Vagina (tissue), 2 donors: ENCODE results near the gene PGBD5. TPM values are rescaled to one million over a fixed set of nuclear protein-coding genes. Genes with fewer than 3 reads are reported as not detected.
"Not testable (repeated sequence)": the region's sequence is repeated elsewhere in the genome, so short reads cannot be mapped to it uniquely, and the experiment has no call there.

Source experiments
- DNase-seq, 2 donors: peaks; one replicate each; pipeline ENCODE4 v3.0.0-alpha.2; 2017; ENCODE audit errors: extremely low spot score in 2 of 2
- H3K27ac ChIP-seq: fragments of 200-600 bp; sonication (generic); one replicate; pipeline ENCODE4 v1.5.1; 2019
- H3K27me3 ChIP-seq: fragments of 200-600 bp; sonication (generic); one replicate; pipeline ENCODE4 v1.5.1; 2019
- H3K36me3 ChIP-seq, 2 donors: fragments of 200-600 bp; sonication (generic); one replicate each; pipeline ENCODE4 v1.5.1; 2017 to 2019
- H3K4me1 ChIP-seq: fragments of 200-600 bp; sonication (generic); one replicate; pipeline ENCODE4 v1.5.1; 2019
- H3K4me3 ChIP-seq, 2 donors: fragments of 200-600 bp; sonication (generic); 1 replicate in 1 of 2; 2 replicates in 1 of 2; pipeline ENCODE4 v1.5.1; 2016 to 2019
- H3K9me3 ChIP-seq: fragments of 200-600 bp; sonication (generic); one replicate; pipeline ENCODE4 v1.5.1; 2019
- CTCF ChIP-seq, 3 experiments: fragments of 450-650 bp in 2 of 3; fragments of 200-600 bp in 1 of 3; sonication (generic) in 1 of 3; IDR thresholded peaks; one replicate each; pipeline ENCODE4 v1.5.1; 2017 to 2019; ENCODE audit warnings: antibody characterized with exemption in 3 of 3, mild to moderate bottlenecking in 2 of 3, moderate library complexity in 2 of 3
- POLR2A ChIP-seq, 2 donors: fragments of 450-650 bp; IDR thresholded peaks; one replicate each; pipeline ENCODE4 v1.6.1; 2017; ENCODE audit warnings: antibody characterized with exemption in 2 of 2, mild to moderate bottlenecking in 2 of 2, moderate library complexity in 2 of 2
- POLR2AphosphoS5 ChIP-seq, 2 donors: sonication (generic); formaldehyde crosslinking; IDR thresholded peaks; one replicate each; pipeline ENCODE4 v1.9.0; 2017; ENCODE audit warnings: antibody characterized with exemption in 2 of 2, mild to moderate bottlenecking in 2 of 2, low read depth in 1 of 2; ENCODE audit not compliant: insufficient read depth in 1 of 2
- intact Hi-C: fragments of 100-400 bp; cut with DNase I; formaldehyde crosslinking; loops from one replicate; pipeline ENCODE4 v1.15.1; 2023
- total RNA-seq: library from RNA; depleted of rRNA; stranded (reverse); fragments of >200 nt; gene quantifications from one replicate; pipeline ENCODE4 v1.2.3, GENCODE V29; 2016

PGBD5 gene
- total RNA-seq, 1 donor from 2014 or later: 0.98 TPM

- Histone ChIP-seq H3K27me3 (no peaks in the 10 kb centered on the region), H3K9me3 (no peaks in the 10 kb centered on the region), H3K4me1 (no peaks in the 10 kb centered on the region), H3K4me3 (no peak overlapping the region), H3K27ac (no peak overlapping the region), H3K36me3 (no peaks in the 10 kb centered on the region)
- intact Hi-C loops: loop anchor here (5.0 kb wide), 1 partner anchor 1652 kb away; no protein-coding TSS in a partner anchor
- no peak for DNase-seq
- TF ChIP-seq POLR2AphosphoS5 (IDR thresholded peaks at IDR 0.05; ENCODE audit: insufficient read depth in 1 of 2, low read depth in 1 of 2) (no peak), CTCF (IDR thresholded peaks at IDR 0.05) (no peak), POLR2A (IDR thresholded peaks at IDR 0.05) (no peak)
Observed at GRCh38 chr1:230414694-230415093, 11.4 kb downstream of the PGBD5 start.

GRCh38 chr1:230414102-230414501, 12.0 kb downstream of the PGBD5 start:
- Histone ChIP-seq H3K9me3 (no peaks in the 10 kb centered on the region), H3K4me3 (no peak overlapping the region), H3K27ac (no peak overlapping the region), H3K4me1 (no peaks in the 10 kb centered on the region), H3K27me3 (no peaks in the 10 kb centered on the region), H3K36me3 (no peaks in the 10 kb centered on the region)
- intact Hi-C loops: loop anchor here (5.0 kb wide), 1 partner anchor 1652 kb away; no protein-coding TSS in a partner anchor
- DNase-seq: no peak
- TF ChIP-seq POLR2AphosphoS5 (IDR thresholded peaks at IDR 0.05; ENCODE audit: insufficient read depth in 1 of 2, low read depth in 1 of 2) (no peak), CTCF (IDR thresholded peaks at IDR 0.05) (no peak), POLR2A (IDR thresholded peaks at IDR 0.05) (no peak)

- no peaks in the 10 kb centered on the region for H3K36me3 ChIP-seq
- H3K27me3 ChIP-seq: no peaks in the 10 kb centered on the region
- intact Hi-C loops: loop anchor here (5.0 kb wide), 1 partner anchor 1651 kb away; no protein-coding TSS in a partner anchor
- no peak for DNase-seq
- no peaks in the 10 kb centered on the region for H3K9me3 ChIP-seq
- H3K4me3 ChIP-seq: no peak overlapping the region
- H3K27ac ChIP-seq: no peak overlapping the region
- TF ChIP-seq POLR2AphosphoS5 (IDR thresholded peaks at IDR 0.05; ENCODE audit: insufficient read depth in 1 of 2, low read depth in 1 of 2) (no peak), POLR2A (IDR thresholded peaks at IDR 0.05) (no peak), CTCF (IDR thresholded peaks at IDR 0.05) (no peak)
- H3K4me1 ChIP-seq: no peaks in the 10 kb centered on the region
Observed at GRCh38 chr1:230413061-230413460, 13.1 kb downstream of the PGBD5 start.

GRCh38 chr1:230408971-230409370, 17.2 kb downstream of the PGBD5 start:
- Histone ChIP-seq H3K4me3 (no peak overlapping the region), H3K9me3 (no peaks in the 10 kb centered on the region), H3K4me1 (no peaks in the 10 kb centered on the region), H3K27me3 (no peaks in the 10 kb centered on the region), H3K27ac (no peak overlapping the region), H3K36me3 (no peaks in the 10 kb centered on the region)
- DNase-seq: no peak
- TF ChIP-seq POLR2AphosphoS5 (IDR thresholded peaks at IDR 0.05; ENCODE audit: insufficient read depth in 1 of 2, low read depth in 1 of 2) (no peak), POLR2A (IDR thresholded peaks at IDR 0.05) (no peak), CTCF (IDR thresholded peaks at IDR 0.05) (no peak)
- intact Hi-C loops: no loop called here

GRCh38 chr1:230407351-230407750, 18.8 kb downstream of the PGBD5 start:
- TF ChIP-seq CTCF (IDR thresholded peaks at IDR 0.05) (no peak), POLR2A (IDR thresholded peaks at IDR 0.05) (no peak), POLR2AphosphoS5 (IDR thresholded peaks at IDR 0.05; ENCODE audit: insufficient read depth in 1 of 2, low read depth in 1 of 2) (no peak)
- no peak overlapping the region for H3K27ac ChIP-seq
- no peaks in the 10 kb centered on the region for H3K9me3 ChIP-seq
- no peaks in the 10 kb centered on the region for H3K27me3 ChIP-seq
- no peak for DNase-seq
- no peaks in the 10 kb centered on the region for H3K36me3 ChIP-seq
- H3K4me3 ChIP-seq: no peak overlapping the region
- peaks cover 2% of the 10 kb centered on the region for H3K4me1 ChIP-seq
- intact Hi-C loops: no loop called here

GRCh38 chr1:230406727-230407126, 19.4 kb downstream of the PGBD5 start:
- DNase-seq, H3K9me3 ChIP-seq, H3K4me3 ChIP-seq, intact Hi-C loops, H3K27ac ChIP-seq, H3K4me1 ChIP-seq, H3K27me3 ChIP-seq, H3K36me3 ChIP-seq: not testable (repeated sequence)
